ENCODE data around the gene OBSCN. TPM values are rescaled to one million over a fixed set of nuclear protein-coding genes. Genes with fewer than 3 reads are reported as not detected.
"Not testable (repeated sequence)": the region's sequence is repeated elsewhere in the genome, so short reads cannot be mapped to it uniquely, and the experiment has no call there.

The OBSCN gene
- total and polyA plus RNA-seq, 2 donors (not counting 3 experiments of a cell fraction or from before 2014, with no cell fraction given), result 1.5 to 2.9 TPM

DNA sequence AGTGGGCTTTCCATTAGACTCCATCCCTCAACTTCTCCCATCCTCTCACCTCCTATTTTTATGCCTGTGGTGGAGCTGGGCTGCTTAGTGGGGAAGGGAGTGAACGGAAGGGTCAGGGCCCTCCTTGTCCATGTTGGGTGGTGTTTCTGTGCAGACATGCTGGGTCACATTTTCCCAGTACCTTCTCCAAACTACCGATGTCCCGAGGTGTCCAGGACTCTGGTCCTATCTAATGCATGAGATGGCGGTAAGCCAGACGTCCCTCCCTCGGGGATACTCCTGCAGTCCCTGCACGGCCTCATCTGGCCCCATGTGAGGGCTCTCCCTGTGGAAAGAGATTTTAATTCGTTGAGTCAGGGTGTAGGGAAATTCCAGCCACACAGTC, 61.0 kb downstream of the OBSCN start:
- Histone ChIP-seq H4K20me1 (replicated peaks; ENCODE audit: control insufficient read depth, extremely low read depth, insufficient read depth, low read length) (no peaks in the 10 kb centered on the region), H3K9ac (replicated peaks; ENCODE audit: extremely low read depth, insufficient read depth, low read length) (no peak overlapping the region), H3K4me2 (ENCODE audit: insufficient read depth, low read length) (no peak overlapping the region), H3K79me2 (ENCODE audit: control insufficient read depth, insufficient read depth, low read length) (no peaks in the 10 kb centered on the region), H3K27me3 (ENCODE audit: control insufficient read depth in 2 of 2, insufficient read depth in 2 of 2, low read length in 2 of 2) (no peaks in the 10 kb centered on the region), H2AFZ (ENCODE audit: low read depth, low read length) (no peak overlapping the region), H3K4me1 (ENCODE audit: control insufficient read depth, extremely low read depth, insufficient read depth, low read length) (peaks cover 12% of the 10 kb centered on the region), H3K4me3 (replicated peaks in 1 of 3; ENCODE audit: insufficient read depth in 1 of 3, low read depth in 1 of 3, low read length in 3 of 3) (no peak overlapping the region), H3K36me3 (ENCODE audit: control insufficient read depth in 2 of 2, extremely low read depth in 1 of 2, insufficient read depth in 2 of 2, low read length in 2 of 2) (no peaks in the 10 kb centered on the region), H3K9me3 (replicated peaks; ENCODE audit: control insufficient read depth, insufficient read depth, low read length) (no peaks in the 10 kb centered on the region), H3K9me1 (replicated peaks; ENCODE audit: control insufficient read depth, extremely low read depth, insufficient read depth, low read length) (no peaks in the 10 kb centered on the region), H3K27ac (ENCODE audit: insufficient read depth, low read depth, low read length) (no peak overlapping the region)
- dilution Hi-C loops (cut with MboI; ENCODE audit: extremely low pct_ligation_motif_present, low sequenced_read_pairs) (no loop called here), intact Hi-C loops (cut with micrococcal nuclease) (no loop called here)
- ChIA-PET POLR2A (no interaction called here), CTCF (interaction anchor here (0.7 to 3.9 kb wide), 3 partner anchors 124 to 246 kb away, joined by 3 to 22 read pairs (median 3); no protein-coding TSS in a partner anchor)
- DNase-seq (ENCODE audit: low read depth, low spot score) (no peak), FAIRE-seq (no peak)
- BruUV-seq (replicated peaks), result no TSS peak
- TF ChIP-seq, protein P1, sequence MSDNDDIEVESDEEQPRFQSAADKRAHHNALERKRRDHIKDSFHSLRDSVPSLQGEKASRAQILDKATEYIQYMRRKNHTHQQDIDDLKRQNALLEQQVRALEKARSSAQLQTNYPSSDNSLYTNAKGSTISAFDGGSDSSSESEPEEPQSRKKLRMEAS (IDR thresholded peaks at IDR 0.05; ENCODE audit: insufficient read depth, insufficient read length), result no peak
- TF ChIP-seq POLR2AphosphoS5 (IDR thresholded peaks at IDR 0.05; ENCODE audit: insufficient read depth, low read depth, low read length) (no peak), EZH2 (IDR thresholded peaks at IDR 0.05; ENCODE audit: borderline replicate concordance, low read depth, low read length, severe bottlenecking) (no peak), FOS (IDR thresholded peaks at IDR 0.05; ENCODE audit: borderline replicate concordance, insufficient read depth, low read length) (no peak), MYC (IDR thresholded peaks at IDR 0.05; ENCODE audit: low read depth, low read length) (no peak), POLR2A (IDR thresholded peaks at IDR 0.05; ENCODE audit: low read depth, low read length) (no peak), JUN (IDR thresholded peaks at IDR 0.05; ENCODE audit: borderline replicate concordance, insufficient read depth, insufficient read length, low read depth) (no peak), GATA2 (IDR thresholded peaks at IDR 0.05; ENCODE audit: insufficient read depth, insufficient read length, low read depth, low read length) (no peak)
- TF ChIP-seq, protein P2, sequence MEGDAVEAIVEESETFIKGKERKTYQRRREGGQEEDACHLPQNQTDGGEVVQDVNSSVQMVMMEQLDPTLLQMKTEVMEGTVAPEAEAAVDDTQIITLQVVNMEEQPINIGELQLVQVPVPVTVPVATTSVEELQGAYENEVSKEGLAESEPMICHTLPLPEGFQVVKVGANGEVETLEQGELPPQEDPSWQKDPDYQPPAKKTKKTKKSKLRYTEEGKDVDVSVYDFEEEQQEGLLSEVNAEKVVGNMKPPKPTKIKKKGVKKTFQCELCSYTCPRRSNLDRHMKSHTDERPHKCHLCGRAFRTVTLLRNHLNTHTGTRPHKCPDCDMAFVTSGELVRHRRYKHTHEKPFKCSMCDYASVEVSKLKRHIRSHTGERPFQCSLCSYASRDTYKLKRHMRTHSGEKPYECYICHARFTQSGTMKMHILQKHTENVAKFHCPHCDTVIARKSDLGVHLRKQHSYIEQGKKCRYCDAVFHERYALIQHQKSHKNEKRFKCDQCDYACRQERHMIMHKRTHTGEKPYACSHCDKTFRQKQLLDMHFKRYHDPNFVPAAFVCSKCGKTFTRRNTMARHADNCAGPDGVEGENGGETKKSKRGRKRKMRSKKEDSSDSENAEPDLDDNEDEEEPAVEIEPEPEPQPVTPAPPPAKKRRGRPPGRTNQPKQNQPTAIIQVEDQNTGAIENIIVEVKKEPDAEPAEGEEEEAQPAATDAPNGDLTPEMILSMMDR (IDR thresholded peaks at IDR 0.05; ENCODE audit: extremely low read depth in 1 of 2, insufficient read depth in 1 of 2, low read depth in 1 of 2, low read length in 2 of 2), result no peak

DNA sequence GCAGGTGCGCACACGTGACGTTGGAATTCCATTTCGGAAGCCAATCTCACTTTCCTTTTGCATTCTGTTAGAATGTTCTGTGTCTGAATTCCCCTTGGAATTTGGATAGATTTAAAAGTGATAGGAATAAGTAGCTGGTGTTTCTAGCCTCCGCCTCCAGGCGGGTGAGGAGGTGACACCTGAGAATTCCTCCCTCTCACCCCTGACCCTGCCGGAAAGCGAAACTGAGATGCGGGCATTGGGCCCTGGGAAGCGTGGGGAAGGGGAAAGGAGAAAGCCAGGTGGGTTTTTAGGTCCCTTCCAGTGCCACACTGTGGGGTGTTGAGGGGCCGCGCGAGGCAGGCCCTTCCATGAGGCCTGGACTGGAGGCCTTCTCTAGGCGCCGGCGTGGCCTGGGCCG, 61.6 kb downstream of the OBSCN start:
- CTCF ChIA-PET, result interaction anchor here (0.8 to 1.8 kb wide), 4 partner anchors 13 to 246 kb away, joined by 3 to 7 read pairs (median 4); no protein-coding TSS in a partner anchor
- H4K20me1 ChIP-seq (replicated peaks; ENCODE audit: control insufficient read depth, extremely low read depth, insufficient read depth, low read length); POLR2A ChIA-PET; intact Hi-C loops (cut with micrococcal nuclease); H3K4me2 ChIP-seq (ENCODE audit: insufficient read depth, low read length); H3K4me3 ChIP-seq (replicated peaks in 1 of 3; ENCODE audit: insufficient read depth in 1 of 3, low read depth in 1 of 3, low read length in 3 of 3); H3K9me1 ChIP-seq (replicated peaks; ENCODE audit: control insufficient read depth, extremely low read depth, insufficient read depth, low read length); H3K36me3 ChIP-seq (ENCODE audit: control insufficient read depth in 2 of 2, extremely low read depth in 1 of 2, insufficient read depth in 2 of 2, low read length in 2 of 2); H3K79me2 ChIP-seq (ENCODE audit: control insufficient read depth, insufficient read depth, low read length); H3K27ac ChIP-seq (ENCODE audit: insufficient read depth, low read depth, low read length); DNase-seq (ENCODE audit: low read depth, low spot score); H3K9me3 ChIP-seq (replicated peaks; ENCODE audit: control insufficient read depth, insufficient read depth, low read length); BruUV-seq (replicated peaks); FAIRE-seq; dilution Hi-C loops (cut with MboI; ENCODE audit: extremely low pct_ligation_motif_present, low sequenced_read_pairs); H3K9ac ChIP-seq (replicated peaks; ENCODE audit: extremely low read depth, insufficient read depth, low read length); H3K27me3 ChIP-seq (ENCODE audit: control insufficient read depth in 2 of 2, insufficient read depth in 2 of 2, low read length in 2 of 2); H2AFZ ChIP-seq (ENCODE audit: low read depth, low read length): not testable (repeated sequence)
- H3K4me1 ChIP-seq (ENCODE audit: control insufficient read depth, extremely low read depth, insufficient read depth, low read length), result peaks cover 12% of the 10 kb centered on the region
